Liver (tissue), 9 donors: ENCODE measurements around the gene ADAMTS6. TPM values are rescaled to one million over a fixed set of nuclear protein-coding genes. Genes with fewer than 3 reads are reported as not detected.

Source experiments
- DNase-seq: peaks from one replicate; pipeline ENCODE4 v3.0.0-alpha.2; 2017; ENCODE audit warnings: low spot score
- H3K27ac ChIP-seq, 2 donors: one replicate each; pipeline ENCODE4 v1.7.0; 2013; ENCODE audit warnings: inconsistent platforms in 2 of 2, low read length in 2 of 2, control low read depth in 1 of 2, low read depth in 1 of 2, mild to moderate bottlenecking in 1 of 2
- H3K27me3 ChIP-seq, 4 donors: one replicate each; pipeline versions ENCODE4 v1.6.1 to v1.7.0; 2013; ENCODE audit warnings: low read length in 3 of 4, inconsistent platforms in 1 of 4, mild to moderate bottlenecking in 1 of 4, moderate library complexity in 1 of 4; ENCODE audit not compliant: control insufficient read depth in 4 of 4, insufficient read depth in 4 of 4
- H3K36me3 ChIP-seq, 4 donors: one replicate each; pipeline versions ENCODE4 v1.6.1 to v1.7.0; 2013; ENCODE audit warnings: low read length in 3 of 4, mild to moderate bottlenecking in 3 of 4, low read depth in 1 of 4, moderate library complexity in 1 of 4; ENCODE audit not compliant: control insufficient read depth in 4 of 4, insufficient read depth in 3 of 4
- H3K4me1 ChIP-seq, 4 donors: one replicate each; pipeline versions ENCODE4 v1.6.1 to v1.7.0; 2013; ENCODE audit warnings: low read length in 3 of 4, mild to moderate bottlenecking in 3 of 4, moderate library complexity in 1 of 4; ENCODE audit not compliant: control insufficient read depth in 4 of 4, insufficient read depth in 4 of 4
- H3K4me3 ChIP-seq, 3 donors: one replicate each; pipeline versions ENCODE4 v1.6.1 to v1.7.0; 2013; ENCODE audit warnings: low read length in 3 of 3, control low read depth in 1 of 3, low read depth in 1 of 3, mild to moderate bottlenecking in 1 of 3
- H3K9ac ChIP-seq, 2 donors: one replicate each; pipeline ENCODE4 v1.7.0; 2013; ENCODE audit warnings: low read length in 2 of 2, mild to moderate bottlenecking in 2 of 2, moderate library complexity in 2 of 2, control low read depth in 1 of 2, low read depth in 1 of 2
- H3K9me3 ChIP-seq, 4 donors: one replicate each; pipeline versions ENCODE4 v1.6.1 to v1.7.0; 2013; ENCODE audit warnings: low read length in 3 of 4; ENCODE audit not compliant: control insufficient read depth in 4 of 4
- ATF3 ChIP-seq: IDR thresholded peaks from 2 replicates; pipeline ENCODE4 v1.6.1; 2016; ENCODE audit warnings: antibody characterized with exemption
- CTCF ChIP-seq: fragments of 150-350 bp; IDR thresholded peaks from 2 replicates; pipeline ENCODE4 v1.5.1; 2017; ENCODE audit warnings: improper control_type of control experiment, low read depth, low read length; ENCODE audit not compliant: missing input control
- EGR1 ChIP-seq, 2 donors: IDR thresholded peaks; 2 replicates each; pipeline ENCODE4 v1.6.1; 2016 to 2018; ENCODE audit warnings: antibody characterized with exemption in 2 of 2, low read depth in 2 of 2
- FOXA1 ChIP-seq: IDR thresholded peaks from 2 replicates; pipeline ENCODE4 v1.6.1; 2016; ENCODE audit warnings: antibody characterized with exemption
- FOXA2 ChIP-seq: IDR thresholded peaks from 2 replicates; pipeline ENCODE4 v1.6.1; 2016; ENCODE audit warnings: antibody characterized with exemption
- GABPA ChIP-seq, 2 donors: IDR thresholded peaks in 1 of 2; conservative IDR thresholded peaks in 1 of 2; 2 replicates each; pipeline ENCODE4 v1.6.1; 2016; ENCODE audit warnings: antibody characterized with exemption in 2 of 2, mild to moderate bottlenecking in 1 of 2, moderate library complexity in 1 of 2
- HNF4A ChIP-seq, 2 donors: conservative IDR thresholded peaks; 2 replicates each; pipeline ENCODE4 v1.6.1; 2016; ENCODE audit warnings: antibody characterized with exemption in 2 of 2, mild to moderate bottlenecking in 2 of 2
- HNF4G ChIP-seq: IDR thresholded peaks from 2 replicates; pipeline ENCODE4 v1.6.1; 2016; ENCODE audit warnings: antibody characterized with exemption
- JUND ChIP-seq, 2 donors: IDR thresholded peaks; 2 replicates each; pipeline ENCODE4 v1.6.1; 2016; ENCODE audit warnings: antibody characterized with exemption in 2 of 2
- MAX ChIP-seq: IDR thresholded peaks from 2 replicates; pipeline ENCODE4 v1.6.1; 2016; ENCODE audit warnings: antibody characterized with exemption
- NR2F2 ChIP-seq: IDR thresholded peaks from 2 replicates; pipeline ENCODE4 v1.6.1; 2016; ENCODE audit warnings: antibody characterized with exemption
- RAD21 ChIP-seq, 2 donors: IDR thresholded peaks; 2 replicates each; pipeline ENCODE4 v1.6.1; 2016; ENCODE audit warnings: antibody characterized with exemption in 2 of 2, mild to moderate bottlenecking in 2 of 2
- REST ChIP-seq: IDR thresholded peaks from 2 replicates; pipeline ENCODE4 v1.6.1; 2016; ENCODE audit warnings: antibody characterized with exemption, mild to moderate bottlenecking
- SP1 ChIP-seq: IDR thresholded peaks from 2 replicates; pipeline ENCODE4 v1.6.1; 2018; ENCODE audit warnings: antibody characterized with exemption, mild to moderate bottlenecking
- TAF1 ChIP-seq: conservative IDR thresholded peaks from 2 replicates; pipeline ENCODE4 v1.6.1; 2016; ENCODE audit warnings: antibody characterized with exemption, mild to moderate bottlenecking
- YY1 ChIP-seq: IDR thresholded peaks from 2 replicates; pipeline ENCODE4 v1.6.1; 2016; ENCODE audit warnings: antibody characterized with exemption, mild to moderate bottlenecking
- ZBTB33 ChIP-seq: IDR thresholded peaks from 2 replicates; pipeline ENCODE4 v1.6.1; 2016; ENCODE audit warnings: antibody characterized with exemption
- WGBS: extraction: QIAGEN DNeasy Blood & Tissue Kit; methylation state at CpG from one replicate; pipeline ENCODE4 v1.1.7; 2013; 5-methylcytosine and 5-hydroxymethylcytosine counted together
- polyA plus RNA-seq, 2 donors: library from polyadenylated mRNA; stranded (reverse) in 1 of 2; unstranded in 1 of 2; fragments of 200-250 nt in 1 of 2; fragments of >200 nt in 1 of 2; fragmentation: Nextera tagmentation in 1 of 2; extraction: Ambion mirVana in 1 of 2; gene quantifications; one replicate each; pipeline versions ENCODE4 v1.2.1 to v1.2.3, GENCODE V29; 2013 to 2015
- total RNA-seq, 2 donors: library from RNA; depleted of rRNA; stranded (reverse); fragments of >200 nt; gene quantifications; one replicate each; pipeline ENCODE4 v1.2.3, GENCODE V29; 2014
- donor health status: healthy.
- donor health status: healthy.
- donor health status: healthy.
- donor health status: healthy.
- donor health status: healthy.

ADAMTS6 gene
- total and polyA plus RNA-seq, 4 donors = 0.06 to 2.0 (median 0.59) TPM

GRCh38 chr5:65104831-65105230 is 376.9 kb downstream of the ADAMTS6 start:
- Histone ChIP-seq H3K4me3 (no peak overlapping the region), H3K9ac (no peak overlapping the region), H3K27ac (no peak overlapping the region), H3K4me1 (peaks cover 0 to 8% (median 1%) of the 10 kb centered on the region in 4 donors), H3K36me3 (no peaks in the 10 kb centered on the region), H3K27me3 (no peaks in the 10 kb centered on the region), H3K9me3 (no peaks in the 10 kb centered on the region)
- WGBS = 92% methylated on average over 2 of the region's 2 CpGs
- TF ChIP-seq HNF4G = no peak
- TF ChIP-seq CTCF = no peak
- TF ChIP-seq JUND (IDR thresholded peaks at IDR 0.05) = no peak
- TF ChIP-seq YY1 = no peak
- TF ChIP-seq EGR1 (IDR thresholded peaks at IDR 0.05; ENCODE audit: low read depth in 2 of 2) = no peak
- TF ChIP-seq SP1 = no peak
- no peak for TF ChIP-seq NR2F2
- TF ChIP-seq HNF4A (conservative IDR thresholded peaks at IDR 0.05) = no peak
- TF ChIP-seq RAD21 (IDR thresholded peaks at IDR 0.05) = no peak
- no peak for TF ChIP-seq TAF1
- TF ChIP-seq REST = no peak
- no peak for TF ChIP-seq MAX
- TF ChIP-seq ZBTB33 = no peak
- no peak for TF ChIP-seq ATF3
- no peak for TF ChIP-seq FOXA2
- no peak for TF ChIP-seq GABPA (IDR thresholded peaks at IDR 0.05 in 1 of 2, conservative IDR thresholded peaks at IDR 0.05 in 1 of 2)
- TF ChIP-seq FOXA1 = no peak
- no peak for DNase-seq
